ENCODE measurements around the gene FNTB.

- TF ChIP-seq GATA2 (IDR thresholded peaks at IDR 0.05; ENCODE audit: low read depth, low read length): no peak
- no peak for TF ChIP-seq GATA3 (IDR thresholded peaks at IDR 0.05; ENCODE audit: low read depth, low read length)
These were observed 38.3 kb downstream of the FNTB start for GRCh38 chr14:65024957-65025356.
